Stromal cell of bone marrow (primary cell): Measurements from ENCODE around the gene ARFGEF2.
A peak's percentile ranks its signal among the peaks of the same experiment; 100 is the strongest.
"Not testable (repeated sequence)": the region's sequence is repeated elsewhere in the genome, so short reads cannot be mapped to it uniquely, and the experiment has no call there.

Source experiments
- DNase-seq: peaks from one replicate; pipeline ENCODE4 v3.0.0-alpha.2; 2012; ENCODE audit warnings: low read depth

Gene ARFGEF2

GRCh38 chr20:48956052-48956451, 34.5 kb downstream of the ARFGEF2 start:
- no peak for DNase-seq

GRCh38 chr20:48957053-48957481, 35.6 kb downstream of the ARFGEF2 start:
- no peak for DNase-seq

GRCh38 chr20:48957533-48957932, 36.0 kb downstream of the ARFGEF2 start:
- peak; percentile 8 for DNase-seq

- no peak for DNase-seq
These were observed 37.2 kb downstream of the ARFGEF2 start for GRCh38 chr20:48958743-48959142.

GRCh38 chr20:48959899-48960550, 38.5 kb downstream of the ARFGEF2 start:
- DNase-seq = no peak

- DNase-seq = no peak
These were observed 40.9 kb downstream of the ARFGEF2 start for GRCh38 chr20:48962421-48962820.

GRCh38 chr20:48962976-48963771, 41.7 kb downstream of the ARFGEF2 start:
- no peak for DNase-seq

- DNase-seq = no peak
These were observed 43.8 kb downstream of the ARFGEF2 start for GRCh38 chr20:48965189-48965910.

- no peak for DNase-seq
These were observed 49.3 kb downstream of the ARFGEF2 start for GRCh38 chr20:48970681-48971365.

GRCh38 chr20:48971956-48972355, 50.4 kb downstream of the ARFGEF2 start:
- no peak for DNase-seq

GRCh38 chr20:48972816-48973215, 51.3 kb downstream of the ARFGEF2 start:
- no peak for DNase-seq

- no peak for DNase-seq
These were observed 54.4 kb downstream of the ARFGEF2 start for GRCh38 chr20:48975955-48976354.

GRCh38 chr20:48979980-48980379, 58.5 kb downstream of the ARFGEF2 start:
- not testable (repeated sequence) for DNase-seq

GRCh38 chr20:48983423-48984400, 62.2 kb downstream of the ARFGEF2 start:
- DNase-seq = peak; percentile 3

GRCh38 chr20:48984575-48985219, 63.2 kb downstream of the ARFGEF2 start:
- no peak for DNase-seq

GRCh38 chr20:48986899-48987298, 65.4 kb downstream of the ARFGEF2 start:
- no peak for DNase-seq

- DNase-seq = no peak
These were observed 69.0 kb downstream of the ARFGEF2 start for GRCh38 chr20:48990467-48990866.

- no peak for DNase-seq
These were observed 74.1 kb downstream of the ARFGEF2 start for GRCh38 chr20:48995589-48995988.

GRCh38 chr20:48999890-49000870, 78.7 kb downstream of the ARFGEF2 start:
- DNase-seq = peak; percentile 3
